Measurements from ENCODE around the gene ITGB5.
A peak's percentile ranks its signal among the peaks of the same experiment; 100 is the strongest.

The ITGB5 gene, protein sequence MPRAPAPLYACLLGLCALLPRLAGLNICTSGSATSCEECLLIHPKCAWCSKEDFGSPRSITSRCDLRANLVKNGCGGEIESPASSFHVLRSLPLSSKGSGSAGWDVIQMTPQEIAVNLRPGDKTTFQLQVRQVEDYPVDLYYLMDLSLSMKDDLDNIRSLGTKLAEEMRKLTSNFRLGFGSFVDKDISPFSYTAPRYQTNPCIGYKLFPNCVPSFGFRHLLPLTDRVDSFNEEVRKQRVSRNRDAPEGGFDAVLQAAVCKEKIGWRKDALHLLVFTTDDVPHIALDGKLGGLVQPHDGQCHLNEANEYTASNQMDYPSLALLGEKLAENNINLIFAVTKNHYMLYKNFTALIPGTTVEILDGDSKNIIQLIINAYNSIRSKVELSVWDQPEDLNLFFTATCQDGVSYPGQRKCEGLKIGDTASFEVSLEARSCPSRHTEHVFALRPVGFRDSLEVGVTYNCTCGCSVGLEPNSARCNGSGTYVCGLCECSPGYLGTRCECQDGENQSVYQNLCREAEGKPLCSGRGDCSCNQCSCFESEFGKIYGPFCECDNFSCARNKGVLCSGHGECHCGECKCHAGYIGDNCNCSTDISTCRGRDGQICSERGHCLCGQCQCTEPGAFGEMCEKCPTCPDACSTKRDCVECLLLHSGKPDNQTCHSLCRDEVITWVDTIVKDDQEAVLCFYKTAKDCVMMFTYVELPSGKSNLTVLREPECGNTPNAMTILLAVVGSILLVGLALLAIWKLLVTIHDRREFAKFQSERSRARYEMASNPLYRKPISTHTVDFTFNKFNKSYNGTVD

DNA sequence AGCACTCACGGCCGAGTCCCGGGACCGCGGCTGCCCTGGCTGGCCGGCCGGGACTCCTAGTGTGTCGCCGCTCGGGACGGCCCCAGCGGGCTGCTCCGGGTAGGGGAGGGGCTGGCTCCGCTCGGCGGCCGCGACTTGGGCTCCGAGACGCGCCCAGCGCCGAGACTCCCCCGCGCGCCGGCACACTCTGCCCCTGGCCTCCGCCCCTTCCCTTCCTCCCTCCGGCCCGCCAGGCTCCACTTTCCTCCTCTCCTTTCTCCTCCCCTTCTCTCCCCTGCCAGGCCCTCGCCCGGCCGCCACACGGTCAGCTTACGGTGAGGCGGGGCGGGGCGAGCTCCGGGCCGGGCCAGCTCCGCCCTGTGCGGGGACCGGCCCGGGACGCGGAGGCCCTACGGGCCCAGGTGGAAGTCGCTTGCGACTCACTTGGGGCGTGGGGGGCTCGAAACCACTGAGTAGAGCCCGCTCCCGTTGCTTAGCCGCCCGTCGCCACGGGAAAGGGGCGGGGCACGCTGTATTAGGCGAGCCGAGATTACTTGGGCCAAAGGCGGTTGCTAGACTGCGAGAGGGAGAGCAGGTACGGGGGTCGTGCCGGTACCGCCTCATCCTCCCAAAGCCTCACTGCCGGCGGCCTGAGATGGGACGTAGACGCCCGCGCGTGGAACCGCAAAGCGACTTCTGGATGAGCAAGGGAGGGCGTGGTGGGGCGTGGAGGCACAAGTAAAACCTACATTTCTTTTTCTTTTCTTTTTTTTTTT lies at the start of gene ITGB5:
Gene ITGB5 (minus strand): TSS at position 189 of the 755 bp plus-strand sequence. CDS start 365 bp downstream, outside the sequence.
- peak; percentile 43 for DNase-seq (ENCODE audit: low read depth)

DNA sequence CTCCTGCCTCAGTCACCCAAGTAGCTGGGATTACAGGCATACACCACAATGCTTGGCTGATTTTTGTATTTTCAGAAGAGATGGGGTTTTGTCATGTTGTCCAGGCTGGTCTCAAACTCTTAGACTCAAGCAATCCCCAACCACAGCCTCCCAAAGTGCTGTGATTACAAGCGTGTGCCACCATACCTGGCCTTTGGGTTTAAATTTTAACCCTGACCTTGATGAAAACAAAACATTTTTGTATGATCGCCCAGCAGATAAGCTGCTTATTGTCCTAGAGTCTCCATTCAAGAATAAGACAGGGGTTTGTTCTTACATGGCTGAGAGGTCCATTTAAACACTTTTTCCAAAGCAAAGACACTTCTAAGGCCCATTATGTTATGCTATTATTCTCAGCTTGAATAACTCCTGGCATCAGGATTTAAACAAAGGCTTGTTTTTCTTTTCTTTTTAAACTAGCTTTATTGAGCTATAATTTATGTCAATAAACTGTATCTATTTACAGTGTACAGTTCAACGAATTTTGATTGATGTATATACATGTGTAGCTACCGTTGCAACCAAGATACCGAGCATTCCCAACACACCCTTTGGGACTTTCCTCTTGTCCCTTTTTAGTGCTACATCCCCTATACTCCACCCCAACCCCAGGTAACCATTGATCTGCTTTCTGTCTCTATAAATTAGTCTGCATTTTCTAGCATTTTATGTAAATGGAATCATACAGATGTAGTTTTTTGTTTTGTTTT lies 48.8 kb upstream of the ITGB5 start:
- DNase-seq (ENCODE audit: low read depth): no peak

DNA sequence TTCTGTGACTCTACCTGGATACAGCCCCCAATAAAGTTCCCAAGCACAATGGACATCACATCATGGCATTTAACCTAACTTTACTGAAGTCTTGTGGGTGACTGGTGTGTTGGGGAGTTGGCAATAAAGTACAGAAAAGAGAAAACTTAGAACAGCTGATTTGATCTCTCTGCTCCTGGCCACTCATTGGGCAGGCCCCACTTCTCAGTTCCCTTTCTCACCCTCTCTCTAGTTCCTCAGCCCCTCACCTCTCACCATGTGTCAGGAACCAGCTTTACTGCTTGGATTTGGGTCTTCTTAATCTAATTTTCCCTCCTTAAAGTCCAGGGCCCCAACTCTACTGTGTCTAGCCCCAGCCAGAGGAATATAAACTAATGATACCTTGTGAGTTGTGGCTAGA lies 48.1 kb upstream of the ITGB5 start:
- no peak for DNase-seq (ENCODE audit: low read depth)

DNA sequence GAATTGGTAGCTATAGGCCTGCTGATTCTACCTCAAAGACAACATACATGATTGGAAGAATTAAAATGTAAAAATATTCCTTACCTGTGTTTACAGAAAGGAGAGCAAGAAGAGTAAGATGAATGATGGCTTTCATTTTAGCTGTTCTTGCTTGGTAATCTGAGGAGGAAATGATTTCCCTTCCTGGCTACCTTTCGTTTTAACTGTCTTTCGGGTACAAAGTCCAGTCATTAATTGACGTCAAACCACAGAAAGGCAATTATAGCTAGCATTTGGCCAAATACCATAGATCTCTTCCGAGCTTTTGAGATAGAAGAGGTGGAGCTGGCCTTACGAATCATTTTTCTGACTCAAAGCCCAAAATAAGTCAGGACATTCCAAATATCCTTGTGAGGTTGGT lies 47.4 kb upstream of the ITGB5 start, which contains the start of gene MUC13:
Gene MUC13 (minus strand): TSS at position 175 of the 400 bp plus-strand sequence. CDS start 39 bp downstream, at position 136.
- no peak for DNase-seq (ENCODE audit: low read depth)

DNA sequence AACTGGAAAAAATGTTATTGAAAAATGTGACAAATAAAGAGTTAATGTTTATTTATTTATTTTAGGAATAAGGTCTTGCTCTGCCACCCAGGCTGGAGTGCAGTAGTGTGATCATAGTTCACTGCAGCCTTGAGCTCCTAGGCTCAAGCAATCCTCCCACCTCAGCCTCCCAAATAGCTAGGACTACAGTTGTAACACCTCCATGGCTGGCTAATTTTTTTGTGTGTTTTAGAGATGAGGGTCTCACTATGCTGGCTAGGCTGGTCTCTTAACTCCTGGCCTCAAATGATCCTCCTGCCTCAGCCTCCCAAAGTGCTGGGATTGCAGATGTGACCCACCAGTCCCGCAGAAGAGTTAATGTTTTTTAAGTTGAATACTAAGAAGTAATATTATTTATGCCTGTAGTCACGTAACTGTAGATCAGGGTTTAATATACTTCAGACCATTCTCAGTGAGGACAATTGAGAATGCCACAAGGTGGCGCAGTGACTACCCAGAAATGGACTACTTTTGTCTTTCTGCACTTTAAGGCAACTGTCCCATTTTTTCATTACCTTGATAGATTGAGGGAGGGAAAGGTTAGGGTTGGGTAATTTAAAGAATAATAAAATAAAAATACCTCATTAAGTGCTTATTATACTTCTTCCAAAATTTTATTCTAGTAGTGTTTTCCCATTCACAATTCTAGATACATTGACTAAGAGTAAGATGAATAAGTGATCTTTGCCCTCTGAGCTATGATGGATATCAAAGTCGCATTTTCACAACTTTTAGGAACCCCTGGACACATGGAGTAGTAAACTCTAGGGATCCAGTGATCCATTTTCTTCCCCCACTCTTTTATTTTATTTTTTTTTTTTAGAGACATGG lies 41.4 kb upstream of the ITGB5 start:
- peak; percentile 70 for DNase-seq (ENCODE audit: low read depth)

GRCh38 chr3:124927574-124928045 lies 40.4 kb upstream of the ITGB5 start:
- no peak for DNase-seq (ENCODE audit: low read depth)

GRCh38 chr3:124926426-124927101 lies 39.4 kb upstream of the ITGB5 start:
- DNase-seq (ENCODE audit: low read depth): no peak

GRCh38 chr3:124924741-124925140 lies 37.6 kb upstream of the ITGB5 start:
- no peak for DNase-seq (ENCODE audit: low read depth)

- DNase-seq (ENCODE audit: low read depth): no peak
These were observed 36.7 kb upstream of the ITGB5 start for GRCh38 chr3:124923833-124924232.

DNA sequence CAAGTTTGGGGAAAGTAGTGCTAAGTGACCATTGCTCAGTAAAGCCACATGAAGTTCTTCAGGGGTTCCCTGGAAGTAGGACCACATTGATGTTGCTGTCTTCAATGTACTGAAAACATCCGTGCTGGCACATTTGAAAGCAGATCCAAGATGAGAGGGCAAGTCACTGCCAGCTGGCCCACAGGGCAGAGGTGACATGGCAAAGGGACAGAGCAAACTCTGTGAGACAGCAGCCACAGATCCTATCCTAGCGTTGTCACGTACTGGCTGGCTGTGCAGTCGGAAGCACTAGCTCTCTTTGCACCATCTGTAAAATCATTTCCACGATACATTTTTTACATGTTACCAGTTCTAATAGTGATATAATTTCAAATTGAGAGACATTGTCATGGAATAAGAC lies 33.6 kb upstream of the ITGB5 start:
- no peak for DNase-seq (ENCODE audit: low read depth)

GRCh38 chr3:124919756-124920155 lies 32.6 kb upstream of the ITGB5 start:
- no peak for DNase-seq (ENCODE audit: low read depth)

DNA sequence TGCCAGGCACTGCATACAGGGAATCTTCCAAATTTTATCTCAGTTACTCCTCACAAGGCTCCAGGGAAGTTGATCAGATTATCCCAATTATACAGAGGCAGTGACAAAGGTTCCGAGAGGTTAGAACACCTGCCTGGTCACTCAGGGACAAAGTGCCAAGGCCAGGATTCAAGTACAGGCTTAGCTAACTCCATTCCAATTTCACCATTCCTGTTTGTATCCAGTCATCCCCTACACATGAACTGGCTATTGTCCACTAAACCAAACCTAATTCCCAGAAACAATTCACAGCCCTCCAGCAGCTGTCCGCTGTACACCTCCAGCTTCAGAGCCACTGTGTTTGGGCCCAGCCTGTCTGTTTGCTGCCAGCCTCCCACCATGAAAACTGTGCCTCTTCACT lies 31.4 kb upstream of the ITGB5 start:
- no peak for DNase-seq (ENCODE audit: low read depth)

DNA sequence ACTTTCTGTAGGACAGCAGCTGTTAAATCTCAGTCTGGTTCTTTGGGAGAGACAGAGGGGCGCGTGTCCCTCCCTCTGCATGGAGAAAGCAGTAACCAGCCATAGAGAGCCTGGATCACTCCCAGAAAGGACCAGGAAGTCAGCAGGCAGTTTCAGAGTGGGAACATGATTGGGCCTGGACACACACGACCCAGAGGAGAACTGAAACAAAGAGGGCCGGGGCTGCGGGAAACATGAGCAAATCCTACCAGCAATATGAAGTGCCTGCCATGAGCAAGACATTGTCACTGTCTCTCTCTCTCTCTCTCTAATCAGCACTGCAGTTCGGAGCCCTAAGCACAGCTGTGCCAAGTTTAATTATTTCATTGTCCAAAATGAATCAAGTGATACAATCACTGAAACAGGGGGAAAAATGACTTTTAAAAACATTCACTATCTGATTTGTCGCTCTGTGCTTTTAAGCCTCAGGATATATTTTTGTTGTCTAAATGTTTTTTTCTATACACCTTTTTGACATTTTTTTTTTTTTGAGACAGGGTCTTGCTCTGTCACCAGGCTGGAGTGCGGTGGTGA lies 29.8 kb upstream of the ITGB5 start:
- DNase-seq (ENCODE audit: low read depth): no peak

DNA sequence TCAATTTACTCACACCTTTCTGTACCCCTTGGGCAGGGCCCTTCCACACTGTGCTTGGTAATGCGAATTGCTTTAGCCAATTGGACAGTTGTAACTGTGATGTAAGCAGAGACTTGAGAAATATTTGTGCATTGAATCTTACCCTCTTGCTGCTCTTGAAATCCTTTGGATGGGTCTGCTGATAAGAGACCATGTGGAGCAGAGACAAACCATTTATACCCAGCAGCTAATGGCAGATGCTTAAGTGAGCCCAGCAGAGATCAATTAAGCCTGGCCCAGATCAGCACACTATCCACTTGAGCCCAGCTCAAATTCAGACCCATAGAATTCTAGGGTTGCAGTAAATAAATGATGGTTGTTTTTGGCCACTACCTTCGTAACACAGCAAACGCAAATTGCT lies 28.1 kb upstream of the ITGB5 start:
- no peak for DNase-seq (ENCODE audit: low read depth)

GRCh38 chr3:124907957-124908356 lies 20.8 kb upstream of the ITGB5 start:
- no peak for DNase-seq (ENCODE audit: low read depth)

DNA sequence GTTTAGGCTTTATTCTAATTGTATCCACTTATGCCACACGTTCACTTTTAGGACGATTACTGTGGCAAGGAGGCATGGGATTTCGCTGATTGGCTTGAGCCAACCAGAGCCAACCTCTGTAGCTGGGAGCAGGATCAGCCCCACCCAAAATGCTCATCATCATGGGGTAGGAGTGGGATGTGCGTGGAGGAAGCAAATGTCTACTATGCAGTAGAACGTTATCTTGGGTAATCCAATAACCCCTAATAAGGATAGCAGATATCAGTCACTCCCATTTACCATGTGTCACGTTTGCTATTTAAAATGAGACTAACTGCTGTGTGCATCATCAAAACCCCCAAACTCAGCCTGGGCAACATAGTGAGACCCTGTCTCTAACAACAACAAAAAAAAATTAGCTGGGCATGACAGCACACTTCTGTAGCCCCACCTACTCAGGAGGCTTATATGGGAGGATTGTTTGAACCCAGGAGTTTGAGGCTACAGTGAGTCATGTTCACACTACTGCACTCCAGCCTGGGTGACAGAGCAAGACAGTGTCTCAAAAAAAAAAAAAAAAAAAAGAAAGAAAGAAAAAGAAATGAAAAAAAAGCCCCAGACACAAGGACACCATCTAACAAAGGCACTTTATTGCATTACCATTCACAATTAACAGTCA lies 17.8 kb upstream of the ITGB5 start:
- no peak for DNase-seq (ENCODE audit: low read depth)

DNA sequence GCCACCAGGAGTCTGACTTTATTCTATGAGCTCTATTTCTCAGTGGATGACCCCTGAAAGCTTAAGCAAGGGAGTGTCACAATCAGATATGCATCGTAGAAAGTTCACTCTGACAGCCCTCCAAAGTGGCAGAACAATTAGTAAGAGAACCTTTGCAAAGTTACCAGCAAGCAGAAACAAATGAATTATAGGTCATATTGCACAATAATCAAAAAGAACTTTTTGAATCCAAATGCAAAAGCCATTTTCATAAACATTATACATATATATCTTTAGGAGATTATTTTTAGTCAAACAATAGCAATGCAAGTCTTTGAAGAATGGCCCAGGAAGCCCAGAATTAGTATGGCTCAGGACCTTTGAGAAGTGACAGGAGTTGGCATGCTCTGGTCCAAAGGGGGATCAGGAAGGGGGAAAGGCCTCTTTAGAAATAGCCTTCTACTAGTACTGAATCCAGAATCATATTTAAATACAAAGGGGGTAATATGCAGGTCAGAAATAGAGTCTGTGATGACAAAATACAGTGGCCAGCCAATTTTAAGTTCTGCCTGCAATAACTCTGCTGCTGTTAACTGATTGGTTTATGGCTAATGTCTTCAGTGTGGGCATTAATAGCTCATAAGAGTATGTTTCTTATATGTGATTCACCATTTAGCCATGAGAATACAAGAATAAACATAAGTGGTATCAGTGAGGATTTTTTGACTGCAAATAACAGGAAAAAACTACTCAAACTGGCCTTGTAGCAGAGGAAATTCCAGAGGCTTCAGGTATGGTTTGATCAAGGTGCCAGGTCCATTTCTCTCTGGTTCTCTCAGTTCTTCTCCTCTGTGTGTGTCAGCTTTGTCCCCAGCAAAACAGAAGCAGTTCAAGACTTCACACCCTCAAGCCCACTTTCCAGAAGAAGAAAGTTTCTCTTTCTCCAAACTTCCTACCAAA lies 17.0 kb upstream of the ITGB5 start:
- no peak for DNase-seq (ENCODE audit: low read depth)
